Mucosa of rectum (tissue), 2 donors: ENCODE results near the gene PSMA7.
A peak's percentile ranks its signal among the peaks of the same experiment; 100 is the strongest.

Experiments
- H3K27ac ChIP-seq, 2 donors: one replicate each; pipeline ENCODE4 v1.7.0; 2013; ENCODE audit warnings: inconsistent platforms in 2 of 2, low read depth in 2 of 2, low read length in 2 of 2
- H3K27me3 ChIP-seq, 2 donors: one replicate each; pipeline ENCODE4 v1.7.0; 2013; ENCODE audit warnings: low read length in 2 of 2; ENCODE audit not compliant: control insufficient read depth in 2 of 2, insufficient read depth in 2 of 2
- H3K36me3 ChIP-seq, 2 donors: one replicate each; pipeline ENCODE4 v1.7.0; 2013; ENCODE audit warnings: low read length in 2 of 2; ENCODE audit not compliant: control insufficient read depth in 2 of 2, insufficient read depth in 2 of 2
- H3K4me1 ChIP-seq, 2 donors: one replicate each; pipeline ENCODE4 v1.7.0; 2013; ENCODE audit warnings: low read length in 2 of 2, mild to moderate bottlenecking in 1 of 2; ENCODE audit not compliant: control insufficient read depth in 2 of 2, insufficient read depth in 2 of 2
- H3K4me3 ChIP-seq, 2 donors: one replicate each; pipeline ENCODE4 v1.7.0; 2013; ENCODE audit warnings: low read length in 2 of 2
- H3K9ac ChIP-seq, 2 donors: one replicate each; pipeline ENCODE4 v1.7.0; 2013; ENCODE audit warnings: low read length in 2 of 2, low read depth in 1 of 2, mild to moderate bottlenecking in 1 of 2
- H3K9me3 ChIP-seq, 2 donors: one replicate each; pipeline ENCODE4 v1.7.0; 2013; ENCODE audit warnings: low read length in 2 of 2; ENCODE audit not compliant: control insufficient read depth in 2 of 2
- donor health status: healthy.
- donor health status: Normal muscosa, but diverticular disease.

Gene PSMA7

DNA sequence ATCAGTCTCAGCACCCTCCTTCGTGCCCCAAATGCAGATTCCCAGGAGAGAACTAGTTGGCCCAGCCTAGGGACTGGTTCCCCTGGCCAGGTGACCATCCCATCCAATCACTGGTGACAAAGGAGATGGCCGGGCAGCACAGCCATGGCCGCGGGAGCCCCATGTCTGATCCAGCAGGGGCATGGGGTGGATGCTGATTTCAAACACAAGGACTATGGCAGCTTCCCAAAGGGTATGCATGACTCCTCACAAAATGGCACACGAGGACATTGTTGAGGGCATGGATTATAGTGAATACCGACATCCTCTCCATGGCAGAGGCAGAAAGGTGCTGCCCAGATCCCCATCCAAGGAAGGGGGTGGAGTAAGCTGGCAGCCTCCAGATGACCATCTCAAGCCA lies 30.8 kb downstream of the PSMA7 start:
- Histone ChIP-seq H3K36me3 (no peaks in the 10 kb centered on the region), H3K4me3 (no peak overlapping the region), H3K9me3 (peaks cover 18 to 19% of the 10 kb centered on the region in 2 donors), H3K27me3 (peaks cover 0 to 3% of the 10 kb centered on the region in 2 donors), H3K9ac (no peak overlapping the region), H3K27ac (no peak overlapping the region), H3K4me1 (no peaks in the 10 kb centered on the region)

DNA sequence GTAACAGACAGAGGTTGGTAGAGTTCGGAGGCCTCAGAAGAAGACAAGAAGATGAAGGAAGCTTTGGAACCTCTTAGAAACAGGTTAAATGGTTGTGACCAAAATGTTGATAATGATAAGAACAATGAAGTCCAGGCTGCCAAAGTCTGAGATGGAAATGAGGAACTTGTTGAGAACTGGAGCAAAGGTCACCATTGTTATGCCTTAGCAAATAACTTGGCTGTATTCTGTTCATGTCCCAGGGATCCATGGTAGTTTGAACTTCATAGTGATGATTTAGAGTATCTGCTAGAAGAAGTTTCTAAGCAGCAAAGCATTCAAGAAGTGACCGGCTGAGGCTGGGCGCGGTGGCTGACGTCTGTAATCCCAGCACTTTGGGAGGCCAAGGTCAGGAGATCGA lies 32.0 kb downstream of the PSMA7 start:
- Histone ChIP-seq H3K4me1 (no peaks in the 10 kb centered on the region), H3K9me3 (peaks cover 21% of the 10 kb centered on the region in 2 donors), H3K4me3 (no peak overlapping the region), H3K9ac (no peak overlapping the region), H3K36me3 (no peaks in the 10 kb centered on the region), H3K27ac (no peak overlapping the region), H3K27me3 (no peaks in the 10 kb centered on the region)

- Histone ChIP-seq H3K9me3 (peaks cover 12 to 14% of the 10 kb centered on the region in 2 donors), H3K27me3 (no peaks in the 10 kb centered on the region), H3K36me3 (no peaks in the 10 kb centered on the region), H3K4me1 (peaks cover 4% of the 10 kb centered on the region in 2 donors), H3K4me3 (no peak overlapping the region), H3K27ac (no peak overlapping the region), H3K9ac (no peak overlapping the region)
Observed at GRCh38 chr20:62105592-62105991, 37.6 kb downstream of the PSMA7 start.

DNA sequence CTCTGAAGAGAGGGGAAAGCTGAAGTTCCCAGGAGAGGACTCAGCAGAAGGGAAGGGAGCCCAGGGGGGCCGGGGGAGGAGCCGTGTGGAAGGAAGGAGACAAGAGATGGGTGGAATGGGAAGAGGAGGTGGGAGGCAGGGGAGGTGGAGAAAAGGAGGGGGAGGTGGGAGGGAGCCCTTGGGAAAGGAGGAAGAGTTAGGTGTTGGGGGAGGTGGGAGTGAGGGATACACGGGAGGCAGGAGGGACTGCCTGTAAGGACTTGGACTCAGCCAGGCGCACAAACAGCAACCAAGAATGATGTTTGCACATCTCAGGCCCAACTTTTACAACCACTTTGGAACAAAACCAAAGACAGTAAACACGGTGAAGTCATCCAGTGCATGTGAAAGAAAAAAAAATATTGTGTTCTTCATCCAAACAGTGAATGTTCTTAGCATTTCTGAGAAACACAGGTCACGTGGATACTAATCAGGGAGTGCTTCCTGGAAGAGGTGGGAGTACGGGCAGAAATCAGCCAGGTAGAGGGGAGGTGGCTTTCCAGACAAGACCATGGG lies 38.3 kb downstream of the PSMA7 start:
- Histone ChIP-seq H3K4me1 (peaks cover 4% of the 10 kb centered on the region in 2 donors), H3K27me3 (no peaks in the 10 kb centered on the region), H3K9ac (peak overlapping the region in 1 of 2 donors; percentile 37), H3K27ac (peak overlapping the region in 1 of 2 donors; percentile 2), H3K4me3 (no peak overlapping the region), H3K9me3 (peaks cover 9 to 12% of the 10 kb centered on the region in 2 donors), H3K36me3 (no peaks in the 10 kb centered on the region)

GRCh38 chr20:62104234-62104789 lies 38.9 kb downstream of the PSMA7 start:
- peaks cover 8 to 9% of the 10 kb centered on the region in 2 donors for H3K9me3 ChIP-seq
- H3K27me3 ChIP-seq, result no peaks in the 10 kb centered on the region
- no peak overlapping the region for H3K9ac ChIP-seq
- H3K4me1 ChIP-seq, result peaks cover 4% of the 10 kb centered on the region in 2 donors
- H3K36me3 ChIP-seq, result no peaks in the 10 kb centered on the region
- H3K27ac ChIP-seq, result no peak overlapping the region
- H3K4me3 ChIP-seq, result no peak overlapping the region

GRCh38 chr20:62103508-62104233 lies 39.5 kb downstream of the PSMA7 start:
- Histone ChIP-seq H3K36me3 (no peaks in the 10 kb centered on the region), H3K27ac (no peak overlapping the region), H3K9me3 (peaks cover 5 to 8% of the 10 kb centered on the region in 2 donors), H3K27me3 (no peaks in the 10 kb centered on the region), H3K4me3 (no peak overlapping the region), H3K4me1 (peaks cover 4% of the 10 kb centered on the region in 2 donors), H3K9ac (no peak overlapping the region)

GRCh38 chr20:62101078-62101477 lies 42.1 kb downstream of the PSMA7 start:
- Histone ChIP-seq H3K9me3 (no peaks in the 10 kb centered on the region), H3K9ac (no peak overlapping the region), H3K4me3 (no peak overlapping the region), H3K27me3 (no peaks in the 10 kb centered on the region), H3K27ac (no peak overlapping the region), H3K4me1 (peaks cover 4% of the 10 kb centered on the region in 2 donors), H3K36me3 (no peaks in the 10 kb centered on the region)

DNA sequence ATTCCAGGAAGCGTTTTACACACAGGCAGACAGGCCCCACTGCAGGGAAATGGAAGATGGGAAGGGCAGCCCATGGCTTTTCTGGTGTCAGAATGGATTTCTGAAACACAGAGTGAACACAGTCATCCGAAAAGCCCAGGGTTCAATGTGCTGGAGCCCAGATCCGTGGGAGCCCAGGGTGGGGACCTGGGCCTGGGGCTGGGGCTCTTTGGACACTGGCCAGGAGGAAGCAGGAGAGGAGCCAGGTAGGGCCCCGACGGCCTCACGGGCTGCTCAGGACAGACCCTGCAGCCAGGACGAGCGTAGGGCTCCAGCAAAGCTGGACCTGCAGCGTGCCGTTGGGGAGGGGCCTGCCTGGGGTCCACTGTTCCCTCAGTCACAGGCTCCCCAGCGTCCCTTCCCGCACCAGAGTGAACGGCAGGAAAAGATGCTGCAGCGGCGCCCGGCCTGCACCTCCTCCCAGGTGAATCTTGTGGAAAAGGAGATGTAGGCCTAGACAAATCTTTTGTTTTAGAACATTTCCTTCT lies 45.2 kb downstream of the PSMA7 start:
- Histone ChIP-seq H3K4me1 (no peaks in the 10 kb centered on the region), H3K9ac (no peak overlapping the region), H3K27me3 (no peaks in the 10 kb centered on the region), H3K27ac (no peak overlapping the region), H3K36me3 (no peaks in the 10 kb centered on the region), H3K9me3 (no peaks in the 10 kb centered on the region), H3K4me3 (no peak overlapping the region)

GRCh38 chr20:62096421-62097380 lies 46.5 kb downstream of the PSMA7 start:
- Histone ChIP-seq H3K9ac (no peak overlapping the region), H3K4me1 (no peaks in the 10 kb centered on the region), H3K27me3 (no peaks in the 10 kb centered on the region)

More at GRCh38 chr20:62096421-62097380, 46.5 kb downstream of the PSMA7 start:
- H3K9me3 ChIP-seq, result no peaks in the 10 kb centered on the region
- H3K4me3 ChIP-seq, result no peak overlapping the region
- no peaks in the 10 kb centered on the region for H3K36me3 ChIP-seq
- H3K27ac ChIP-seq, result no peak overlapping the region
